Hepatocyte (in vitro differentiated cells): Measurements from ENCODE around the gene IL27RA.

Experiments used
- EZH2 ChIP-seq: fragments of 200-600 bp; sonication (generic); IDR thresholded peaks from 2 replicates; pipeline ENCODE4 v1.6.1; 2016; ENCODE audit warnings: antibody characterized with exemption, mild to moderate bottlenecking, borderline replicate concordance
- EZH2phosphoT487 ChIP-seq: fragments of 200-600 bp; sonication (generic); IDR thresholded peaks from one replicate; pipeline ENCODE4 v1.6.1; 2018; ENCODE audit warnings: antibody characterized with exemption, mild to moderate bottlenecking, low read depth, moderate library complexity; ENCODE audit not compliant: unreplicated experiment, severe bottlenecking
- TF ChIP-seq, protein P1 (sequence below): fragments of 200-600 bp; sonication (generic); IDR thresholded peaks from 2 replicates; pipeline ENCODE4 v1.5.1; 2016; ENCODE audit warnings: antibody characterized with exemption, mild to moderate bottlenecking; ENCODE audit not compliant: poor library complexity

DNA sequence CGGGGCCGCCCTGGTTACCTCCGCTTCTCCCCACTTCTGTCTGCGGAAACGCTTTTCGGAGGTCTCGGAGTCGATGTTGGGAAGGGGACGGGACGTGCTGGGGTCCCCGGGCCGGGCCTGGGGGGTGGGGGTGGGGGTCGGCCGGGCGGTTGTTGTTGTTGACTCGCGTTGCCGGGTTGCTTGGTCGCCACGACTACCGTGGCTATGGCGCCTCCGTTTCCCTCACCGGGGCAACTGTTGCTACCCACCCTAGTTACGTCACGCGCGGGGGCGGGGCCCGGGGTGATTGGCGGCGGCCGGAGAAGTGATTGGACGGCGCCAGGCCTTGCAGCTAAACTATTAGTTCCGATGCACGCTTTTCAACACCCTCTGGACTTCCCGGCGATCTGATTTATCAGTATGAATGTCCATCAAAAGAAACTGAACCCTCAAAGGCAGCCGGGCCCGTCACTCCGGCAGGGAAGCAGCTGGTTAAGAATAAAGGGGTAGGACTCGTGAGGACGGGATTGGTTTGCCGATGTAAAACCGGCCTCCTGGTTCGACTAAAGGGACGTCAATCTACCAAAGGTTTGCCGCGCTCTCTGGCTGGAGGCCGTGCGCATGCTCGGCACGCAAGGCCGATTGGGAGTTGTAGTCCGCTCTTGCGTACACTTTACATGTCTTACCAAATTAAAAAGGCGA, 25.3 kb upstream of the IL27RA start, which contains the start of gene RFX1:
- TF ChIP-seq, protein P1, sequence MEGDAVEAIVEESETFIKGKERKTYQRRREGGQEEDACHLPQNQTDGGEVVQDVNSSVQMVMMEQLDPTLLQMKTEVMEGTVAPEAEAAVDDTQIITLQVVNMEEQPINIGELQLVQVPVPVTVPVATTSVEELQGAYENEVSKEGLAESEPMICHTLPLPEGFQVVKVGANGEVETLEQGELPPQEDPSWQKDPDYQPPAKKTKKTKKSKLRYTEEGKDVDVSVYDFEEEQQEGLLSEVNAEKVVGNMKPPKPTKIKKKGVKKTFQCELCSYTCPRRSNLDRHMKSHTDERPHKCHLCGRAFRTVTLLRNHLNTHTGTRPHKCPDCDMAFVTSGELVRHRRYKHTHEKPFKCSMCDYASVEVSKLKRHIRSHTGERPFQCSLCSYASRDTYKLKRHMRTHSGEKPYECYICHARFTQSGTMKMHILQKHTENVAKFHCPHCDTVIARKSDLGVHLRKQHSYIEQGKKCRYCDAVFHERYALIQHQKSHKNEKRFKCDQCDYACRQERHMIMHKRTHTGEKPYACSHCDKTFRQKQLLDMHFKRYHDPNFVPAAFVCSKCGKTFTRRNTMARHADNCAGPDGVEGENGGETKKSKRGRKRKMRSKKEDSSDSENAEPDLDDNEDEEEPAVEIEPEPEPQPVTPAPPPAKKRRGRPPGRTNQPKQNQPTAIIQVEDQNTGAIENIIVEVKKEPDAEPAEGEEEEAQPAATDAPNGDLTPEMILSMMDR = no peak
- TF ChIP-seq EZH2 = no peak
- TF ChIP-seq EZH2phosphoT487 = no peak
